GM18526 (cell line): ENCODE results near the gene HMG20A.

Source experiments
- POLR2A ChIP-seq: IDR thresholded peaks from 3 replicates; pipeline ENCODE4 v1.6.1; 2011; ENCODE audit not compliant: insufficient read length; ENCODE audit errors: extremely low read depth

Gene HMG20A

DNA sequence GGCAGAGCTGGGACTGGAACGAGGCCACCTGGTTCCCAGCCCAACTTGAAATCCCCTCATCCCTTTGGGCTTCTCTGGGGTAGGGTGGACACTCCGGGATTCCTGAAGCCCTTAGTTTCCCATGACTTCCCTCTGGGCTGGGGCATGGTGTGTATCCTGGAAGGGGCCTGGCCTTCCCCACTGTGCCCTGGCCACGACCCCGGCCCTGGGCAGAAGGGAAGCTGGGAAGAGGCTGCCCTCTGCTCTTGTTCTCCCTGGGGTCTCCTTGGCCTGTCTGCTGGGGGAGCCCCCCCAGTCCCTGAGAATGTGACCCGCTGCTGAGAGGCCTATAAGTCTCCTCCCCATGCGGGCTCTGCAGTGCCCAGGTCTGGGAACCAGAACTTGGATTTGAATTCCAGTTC lies 107.1 kb downstream of the HMG20A start:
- TF ChIP-seq POLR2A: no peak

DNA sequence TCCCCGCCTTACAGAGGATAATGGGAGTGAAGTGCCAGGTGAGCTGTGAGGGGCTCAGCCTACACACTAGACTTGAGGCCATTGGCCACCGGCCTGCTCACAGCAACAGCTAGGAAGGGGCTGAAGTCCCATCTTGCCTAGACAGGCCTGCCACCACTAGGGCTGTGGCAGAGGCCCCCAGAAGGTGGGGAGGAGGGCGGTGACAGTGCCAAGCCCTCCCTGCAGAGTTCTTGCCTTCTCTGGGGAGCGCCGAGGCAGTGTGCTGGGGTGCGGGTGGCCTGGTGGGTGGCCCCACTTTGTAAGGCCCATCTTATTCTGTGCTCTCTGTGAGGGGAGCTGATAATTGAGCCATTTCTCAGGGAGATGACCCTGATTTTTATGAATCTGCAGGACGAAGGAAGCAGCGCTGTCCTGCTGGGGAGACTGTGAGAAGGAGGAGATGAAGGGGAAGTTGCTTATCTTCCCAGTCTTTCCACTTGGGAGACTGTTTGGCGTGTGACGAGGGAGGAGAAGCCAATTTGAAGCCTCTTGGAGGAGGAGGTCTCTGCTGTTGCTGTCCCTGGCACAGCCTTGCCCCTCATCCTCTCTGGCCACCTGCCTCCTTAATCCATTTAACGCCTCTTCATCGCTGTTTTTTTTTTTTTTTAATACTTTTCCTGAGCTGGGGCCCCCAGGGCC lies 107.7 kb downstream of the HMG20A start:
- TF ChIP-seq POLR2A: no peak

DNA sequence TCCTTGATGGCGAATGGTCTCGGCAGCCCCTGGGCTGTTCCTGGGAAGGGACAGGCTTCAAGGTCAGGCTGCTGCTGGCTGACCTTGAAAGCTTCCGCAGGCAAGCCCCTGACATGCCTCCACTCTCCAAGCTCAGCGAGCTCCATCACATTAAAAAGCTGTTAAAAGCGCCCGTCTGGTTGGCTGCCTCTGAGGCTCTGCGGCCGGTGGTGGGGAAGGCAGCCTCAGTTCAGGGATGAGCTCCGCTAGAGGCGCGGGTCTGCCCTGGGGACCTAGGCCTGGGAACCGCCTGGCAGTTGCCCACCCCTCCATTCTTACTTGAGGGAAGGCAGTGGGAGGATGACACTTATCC lies 108.3 kb downstream of the HMG20A start:
- TF ChIP-seq POLR2A: no peak

DNA sequence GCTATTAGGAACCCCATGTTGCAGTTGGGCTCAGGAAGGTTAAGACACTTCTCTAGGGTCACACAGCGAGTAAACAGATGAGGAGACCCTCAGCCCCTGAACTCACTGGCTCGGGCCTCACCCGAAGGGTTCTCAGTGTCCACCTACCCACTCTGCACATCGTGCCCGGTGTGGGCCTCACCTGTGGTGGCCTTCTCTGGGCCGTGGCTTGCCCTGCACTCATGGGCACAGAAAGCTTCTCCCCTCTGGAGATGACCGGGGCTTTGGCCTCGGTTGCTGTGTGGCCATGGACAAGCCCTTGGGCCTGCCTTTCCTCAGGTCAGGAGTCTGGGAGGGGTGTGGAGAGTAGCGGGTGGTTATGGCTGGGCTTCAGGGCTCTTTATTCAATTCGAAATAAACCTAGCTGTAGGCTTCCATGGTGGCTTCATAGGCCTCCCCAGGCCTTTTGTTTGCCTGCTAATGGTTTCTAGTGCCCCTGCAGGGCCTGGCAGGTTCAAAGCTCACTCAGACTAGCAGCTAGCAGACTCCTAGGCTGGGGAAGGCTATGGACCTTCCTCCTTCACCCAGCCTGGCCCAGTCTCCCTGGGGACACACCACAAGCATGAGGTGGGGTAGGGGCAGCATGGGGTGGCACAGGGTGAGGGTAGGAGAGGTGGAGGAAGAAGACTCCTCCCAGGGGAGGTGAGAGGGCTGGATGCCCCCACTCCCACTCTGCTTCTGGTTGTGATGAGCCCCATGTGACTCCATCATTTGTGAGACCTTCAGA lies 108.9 kb downstream of the HMG20A start:
- TF ChIP-seq POLR2A: no peak

DNA sequence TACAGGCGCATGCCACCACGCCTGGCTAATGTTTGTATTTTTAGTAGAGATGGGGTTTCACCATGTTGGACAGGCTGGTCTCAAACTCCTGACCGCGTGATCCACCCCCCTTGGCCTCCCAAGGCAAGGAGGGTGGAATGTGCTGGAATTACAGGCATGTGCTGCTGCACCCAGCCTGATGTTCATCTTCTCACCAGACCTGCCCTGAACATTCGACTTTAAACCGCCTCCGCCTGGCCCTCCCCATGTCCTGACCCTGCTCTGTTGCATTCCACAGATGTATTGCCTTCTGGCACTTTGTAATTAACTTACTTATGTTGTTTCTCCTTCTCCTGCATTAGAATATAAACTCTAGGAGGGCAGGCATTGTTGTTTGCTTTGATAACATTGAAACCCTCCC lies 109.9 kb downstream of the HMG20A start:
- TF ChIP-seq POLR2A: no peak

DNA sequence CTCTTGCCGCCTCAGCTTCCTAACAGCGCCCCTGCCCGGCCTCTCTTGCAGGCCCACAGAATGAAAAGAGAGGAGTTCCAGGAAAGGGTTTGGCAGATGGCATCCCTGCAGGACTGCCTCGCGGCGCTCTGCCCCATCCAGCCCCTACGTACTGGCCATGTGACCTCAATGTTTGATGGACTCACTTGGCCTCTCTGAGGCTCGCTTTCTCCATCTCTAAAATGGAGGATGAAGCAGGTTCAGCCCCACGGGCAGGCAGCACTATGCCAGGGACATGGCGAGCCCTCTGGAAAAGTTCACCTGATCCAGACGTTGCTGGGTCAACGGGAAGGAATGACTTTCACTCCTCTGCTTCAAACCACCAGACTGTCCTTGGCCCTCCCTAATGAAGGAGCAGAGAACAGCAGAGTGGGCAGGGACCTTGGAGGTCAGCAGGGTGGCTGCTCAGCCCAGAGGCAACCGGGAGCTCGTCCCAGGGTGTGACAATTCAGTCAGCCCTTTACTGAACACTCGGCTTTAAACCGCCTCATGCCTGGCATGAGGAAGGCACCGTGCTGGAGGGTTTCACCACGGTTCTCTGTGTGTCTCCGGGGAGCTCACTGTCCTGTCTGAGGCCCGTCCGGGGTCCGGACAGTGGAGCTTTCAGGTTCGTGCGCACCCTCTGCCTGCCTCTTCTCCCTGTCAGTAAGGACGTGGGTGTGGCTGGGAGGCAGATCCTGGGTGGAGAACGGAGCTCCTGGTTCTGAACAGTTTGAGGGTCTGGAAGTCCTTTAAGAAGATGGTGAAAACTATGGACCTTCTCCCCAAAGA lies 110.7 kb downstream of the HMG20A start:
- no peak for TF ChIP-seq POLR2A

DNA sequence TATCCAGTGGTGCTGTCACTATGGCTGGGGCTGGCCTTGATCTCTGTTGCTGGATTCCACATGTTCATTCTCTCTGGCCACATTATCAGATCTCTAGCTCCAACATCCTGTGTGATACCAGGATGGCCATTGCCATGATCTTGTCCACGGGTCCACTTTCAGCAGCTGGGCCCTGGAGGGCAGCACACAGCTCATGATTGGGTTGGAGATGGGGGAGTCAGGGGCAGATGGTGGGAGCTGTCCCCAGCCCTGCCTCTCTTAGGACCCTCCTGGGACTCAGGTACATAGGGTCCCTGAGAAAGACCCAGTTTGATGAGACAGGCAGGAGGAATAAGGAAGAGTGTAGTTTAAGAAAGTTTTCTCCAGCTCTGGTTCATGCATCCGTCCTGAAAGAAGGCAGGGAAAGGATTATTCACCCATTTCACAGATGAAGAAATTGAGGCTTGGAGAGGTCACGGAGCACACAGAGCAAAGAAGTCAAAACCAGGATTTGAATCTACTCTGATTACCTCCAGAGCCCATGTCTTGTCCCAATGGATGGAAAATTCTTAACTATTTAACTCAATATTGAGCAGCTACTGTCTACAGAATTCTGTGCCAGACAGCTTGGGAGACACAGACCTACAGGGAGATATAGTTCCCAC lies 111.5 kb downstream of the HMG20A start:
- TF ChIP-seq POLR2A: no peak

DNA sequence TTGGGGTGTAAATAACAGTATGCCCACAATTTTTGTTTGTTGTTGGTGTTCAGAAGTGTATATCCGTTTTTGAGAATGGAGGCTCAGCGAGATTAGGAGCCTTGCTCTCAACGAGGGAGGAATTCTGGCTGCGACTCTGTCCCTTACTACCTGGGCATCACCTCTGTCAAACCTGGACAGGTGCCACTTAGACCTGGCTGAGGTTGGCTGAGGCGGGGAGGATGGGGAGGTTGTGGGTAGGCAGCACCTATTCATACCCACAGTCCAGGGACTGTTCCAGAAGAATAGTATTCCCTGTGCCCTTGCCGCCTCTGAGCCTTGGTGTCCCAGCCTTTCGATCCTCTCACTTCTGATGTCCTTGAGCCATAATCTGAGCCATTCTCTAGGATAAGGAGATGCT lies 112.2 kb downstream of the HMG20A start:
- no peak for TF ChIP-seq POLR2A

DNA sequence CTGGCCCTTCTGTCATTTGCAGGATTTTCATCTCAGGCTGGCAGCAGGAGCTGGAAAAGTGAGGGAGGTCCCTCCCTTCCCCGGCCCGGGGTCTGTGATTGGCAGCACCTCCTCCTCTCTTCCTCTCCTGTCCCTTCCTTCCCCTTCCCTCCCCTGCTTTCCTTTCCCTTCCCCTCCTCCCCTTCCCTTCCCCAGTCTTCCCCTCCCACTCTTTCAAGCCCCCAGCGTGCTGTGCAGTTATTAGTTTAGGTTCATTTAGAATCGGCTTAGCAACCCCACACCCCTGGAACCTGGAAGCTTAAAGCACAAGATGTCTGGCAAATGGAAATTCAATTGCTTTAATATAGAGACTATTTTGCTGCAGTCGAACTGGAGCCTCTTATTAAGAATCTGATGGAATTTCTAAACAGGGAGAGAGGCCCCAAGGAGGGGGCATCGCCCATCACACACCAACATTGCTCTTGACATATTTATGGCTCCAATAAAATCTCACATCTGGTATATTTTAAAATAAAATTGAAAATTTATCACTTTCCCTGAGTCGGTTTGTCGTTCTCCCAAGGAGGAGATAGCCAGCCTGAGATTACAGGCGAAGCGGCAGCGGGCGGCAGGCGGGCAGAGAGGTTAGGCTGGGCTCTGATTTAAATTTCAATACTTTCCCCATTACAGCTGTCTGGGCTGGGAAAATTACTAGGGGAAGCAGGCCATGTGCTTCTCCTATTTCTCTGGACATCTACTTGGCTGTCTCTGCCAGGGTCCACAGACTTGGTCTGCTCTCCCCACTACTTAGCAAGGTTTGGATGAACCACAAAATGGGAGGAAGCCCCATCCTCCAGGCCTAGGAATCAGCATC lies 113.1 kb downstream of the HMG20A start:
- TF ChIP-seq POLR2A: no peak
